Measurements from ENCODE around the gene POLR2M. TPM values are rescaled to one million over a fixed set of nuclear protein-coding genes. Genes with fewer than 3 reads are reported as not detected.

Gene POLR2M
- polyA plus RNA-seq, 3 donors: 14.4 to 29.4 (median 26.3) TPM

DNA sequence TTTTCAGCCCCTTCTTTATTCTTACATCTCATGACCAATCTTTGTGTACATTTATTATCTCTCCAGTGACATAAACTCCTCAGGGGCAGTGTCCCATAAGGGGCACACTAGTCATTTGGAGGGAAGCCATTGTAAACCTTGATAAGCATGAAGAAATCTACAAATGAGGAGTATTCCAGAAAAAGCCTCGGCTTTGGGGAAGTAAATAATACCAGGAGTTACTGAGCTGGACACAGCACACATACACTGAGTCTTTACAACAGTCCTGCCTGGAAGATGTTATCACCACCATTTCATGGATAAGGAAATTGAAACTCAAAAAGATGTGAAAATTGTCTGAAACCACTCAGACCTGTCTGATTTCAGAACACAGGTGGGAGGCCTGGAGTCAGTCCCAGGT lies 15.4 kb upstream of the POLR2M start:
- H3K36me3 Mint-ChIP-seq: no peaks in the 10 kb centered on the region
- intact Hi-C loops (cut with micrococcal nuclease): no loop called here

DNA sequence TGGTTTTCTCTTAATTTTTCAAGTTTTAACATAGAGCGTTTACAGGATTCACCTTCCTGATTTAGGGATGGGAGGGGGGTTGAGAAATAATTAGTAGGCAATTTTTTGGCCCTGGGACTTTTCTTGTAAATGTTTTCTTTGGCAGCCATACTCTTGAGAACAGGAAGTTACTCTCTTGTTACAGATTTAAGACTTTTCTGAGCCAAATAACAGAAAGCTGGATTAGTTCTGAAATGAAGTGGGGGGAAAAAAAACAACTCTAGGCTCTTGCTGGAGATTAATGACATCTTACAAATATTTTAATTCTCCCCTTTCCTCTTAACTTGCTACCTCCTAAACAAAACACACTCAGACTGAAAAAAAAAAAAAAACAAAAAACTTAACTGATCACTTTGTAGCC lies 13.8 kb upstream of the POLR2M start:
- H3K79me2 ChIP-seq (ENCODE audit: insufficient read depth, low read length): no peaks in the 10 kb centered on the region
- no peak overlapping the region for H3K27ac ChIP-seq (ENCODE audit: low read depth in 1 of 2, low read length in 2 of 2)
- Mint-ChIP-seq H3K9me3 (no peaks in the 10 kb centered on the region), H3K27ac (no peak overlapping the region), H3K4me1 (no peaks in the 10 kb centered on the region), H3K27me3 (ENCODE audit: low read depth in 3 of 3) (peaks cover 2 to 11% (median 6%) of the 10 kb centered on the region in 3 donors), H3K36me3 (no peaks in the 10 kb centered on the region), H3K4me3 (no peak overlapping the region)
- H3K4me1 ChIP-seq (ENCODE audit: control insufficient read depth in 1 of 2, insufficient read depth in 2 of 2, low read length in 2 of 2): no peaks in the 10 kb centered on the region
- H3K4me3 ChIP-seq (replicated peaks in 1 of 3; ENCODE audit: low read depth in 2 of 3, low read length in 3 of 3): no peak overlapping the region
- peaks cover 0 to 2% of the 10 kb centered on the region in 2 donors for H3K27me3 ChIP-seq (ENCODE audit: control insufficient read depth in 2 of 2, insufficient read depth in 2 of 2, low read length in 2 of 2)
- H3K9me3 ChIP-seq (replicated peaks in 1 of 2; ENCODE audit: control insufficient read depth in 1 of 2, insufficient read depth in 1 of 2, low read length in 2 of 2): no peaks in the 10 kb centered on the region
- no peak overlapping the region for H3K4me2 ChIP-seq (replicated peaks; ENCODE audit: extremely low read depth, low read length, poor library complexity, severe bottlenecking)
- no peak overlapping the region for H2AFZ ChIP-seq (ENCODE audit: insufficient read depth, low read depth, low read length, poor library complexity, severe bottlenecking)
- H3K9ac ChIP-seq (ENCODE audit: insufficient read depth, low read length, poor library complexity, severe bottlenecking): no peak overlapping the region
- DNase-seq: no peak
- no peaks in the 10 kb centered on the region for H4K20me1 ChIP-seq (ENCODE audit: insufficient read depth, low read length)
- intact Hi-C loops (cut with micrococcal nuclease): no loop called here
- TF ChIP-seq, protein P1, sequence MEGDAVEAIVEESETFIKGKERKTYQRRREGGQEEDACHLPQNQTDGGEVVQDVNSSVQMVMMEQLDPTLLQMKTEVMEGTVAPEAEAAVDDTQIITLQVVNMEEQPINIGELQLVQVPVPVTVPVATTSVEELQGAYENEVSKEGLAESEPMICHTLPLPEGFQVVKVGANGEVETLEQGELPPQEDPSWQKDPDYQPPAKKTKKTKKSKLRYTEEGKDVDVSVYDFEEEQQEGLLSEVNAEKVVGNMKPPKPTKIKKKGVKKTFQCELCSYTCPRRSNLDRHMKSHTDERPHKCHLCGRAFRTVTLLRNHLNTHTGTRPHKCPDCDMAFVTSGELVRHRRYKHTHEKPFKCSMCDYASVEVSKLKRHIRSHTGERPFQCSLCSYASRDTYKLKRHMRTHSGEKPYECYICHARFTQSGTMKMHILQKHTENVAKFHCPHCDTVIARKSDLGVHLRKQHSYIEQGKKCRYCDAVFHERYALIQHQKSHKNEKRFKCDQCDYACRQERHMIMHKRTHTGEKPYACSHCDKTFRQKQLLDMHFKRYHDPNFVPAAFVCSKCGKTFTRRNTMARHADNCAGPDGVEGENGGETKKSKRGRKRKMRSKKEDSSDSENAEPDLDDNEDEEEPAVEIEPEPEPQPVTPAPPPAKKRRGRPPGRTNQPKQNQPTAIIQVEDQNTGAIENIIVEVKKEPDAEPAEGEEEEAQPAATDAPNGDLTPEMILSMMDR (IDR thresholded peaks at IDR 0.05): no peak
- H3K36me3 ChIP-seq (replicated peaks in 1 of 2; ENCODE audit: control insufficient read depth in 1 of 2, insufficient read depth in 2 of 2, low read length in 2 of 2): no peaks in the 10 kb centered on the region
- no CpG with 5 or more reads among the region's 1 CpG for WGBS (ENCODE audit: insufficient coverage)

More for the DNA sequence above, 15.4 kb upstream of the POLR2M start:
- no peak overlapping the region for H3K4me2 ChIP-seq (replicated peaks; ENCODE audit: extremely low read depth, low read length, poor library complexity, severe bottlenecking)
- WGBS (ENCODE audit: insufficient coverage): no CpG with 5 or more reads among the region's 1 CpG
- TF ChIP-seq, protein P1 (IDR thresholded peaks at IDR 0.05): no peak
- H3K27me3 Mint-ChIP-seq (ENCODE audit: low read depth in 3 of 3): peaks cover 0 to 2% (median under 1%) of the 10 kb centered on the region in 3 donors
- H3K9me3 ChIP-seq (replicated peaks in 1 of 2; ENCODE audit: control insufficient read depth in 1 of 2, insufficient read depth in 1 of 2, low read length in 2 of 2): no peaks in the 10 kb centered on the region
- no peaks in the 10 kb centered on the region for H3K79me2 ChIP-seq (ENCODE audit: insufficient read depth, low read length)
- no peak overlapping the region for H3K27ac Mint-ChIP-seq
- H2AFZ ChIP-seq (ENCODE audit: insufficient read depth, low read depth, low read length, poor library complexity, severe bottlenecking): no peak overlapping the region
- no peaks in the 10 kb centered on the region for H3K4me1 ChIP-seq (ENCODE audit: control insufficient read depth in 1 of 2, insufficient read depth in 2 of 2, low read length in 2 of 2)
- no peaks in the 10 kb centered on the region for H4K20me1 ChIP-seq (ENCODE audit: insufficient read depth, low read length)
- peaks cover 0 to 2% of the 10 kb centered on the region in 2 donors for H3K27me3 ChIP-seq (ENCODE audit: control insufficient read depth in 2 of 2, insufficient read depth in 2 of 2, low read length in 2 of 2)
- no peak overlapping the region for H3K27ac ChIP-seq (ENCODE audit: low read depth in 1 of 2, low read length in 2 of 2)
- H3K36me3 ChIP-seq (replicated peaks in 1 of 2; ENCODE audit: control insufficient read depth in 1 of 2, insufficient read depth in 2 of 2, low read length in 2 of 2): no peaks in the 10 kb centered on the region
- H3K4me3 Mint-ChIP-seq: no peak overlapping the region
- no peaks in the 10 kb centered on the region for H3K4me1 Mint-ChIP-seq
- H3K9ac ChIP-seq (ENCODE audit: insufficient read depth, low read length, poor library complexity, severe bottlenecking): no peak overlapping the region
- H3K4me3 ChIP-seq (replicated peaks in 1 of 3; ENCODE audit: low read depth in 2 of 3, low read length in 3 of 3): no peak overlapping the region
- no peak for DNase-seq
- no peaks in the 10 kb centered on the region for H3K9me3 Mint-ChIP-seq

All from CD14-positive monocyte (primary cell).